Activated CD8-positive, alpha-beta T cell treated with anti-CD3 and anti-CD28 coated beads for 36 hours (primary cell): ENCODE results near the gene GALNT3. TPM values are rescaled to one million over a fixed set of nuclear protein-coding genes. Genes with fewer than 3 reads are reported as not detected.

Source experiments
- ATAC-seq: fragments of 200-7000 bp; cut with Tn5 transposase; one replicate; pipeline ENCODE4 v1.10.0; 2021; ENCODE audit warnings: mild to moderate bottlenecking, moderate library complexity
- CTCF ChIA-PET: fragments of 350-600 bp; sonication (Branson Sonifier 250); formaldehyde crosslinking; loops from one replicate; lab custom pipeline; 2021; ENCODE audit warnings: antibody characterized with exemption; lab: Charles Lee
- POLR2A ChIA-PET: fragments of 350-600 bp; sonication (Branson Sonifier 250); formaldehyde crosslinking; loops from one replicate; lab custom pipeline; 2021; ENCODE audit warnings: antibody characterized with exemption; lab: Charles Lee
- DNase-seq: peaks from one replicate; pipeline ENCODE4 v3.0.0-alpha.2; 2020
- H3K27ac Mint-ChIP-seq: one replicate; pipeline ENCODE4 v1.8.0; 2021; ENCODE audit warnings: mild to moderate bottlenecking, mixed read lengths
- H3K27me3 Mint-ChIP-seq: one replicate; pipeline ENCODE4 v1.8.0; 2021; ENCODE audit warnings: mixed read lengths
- H3K36me3 Mint-ChIP-seq: one replicate; pipeline ENCODE4 v1.8.0; 2021; ENCODE audit warnings: low read depth, mixed read lengths
- H3K4me1 Mint-ChIP-seq: one replicate; pipeline ENCODE4 v1.8.0; 2021; ENCODE audit warnings: low read depth, mixed read lengths
- H3K4me3 Mint-ChIP-seq: one replicate; pipeline ENCODE4 v1.8.0; 2021; ENCODE audit warnings: mild to moderate bottlenecking, moderate library complexity, mixed read lengths
- H3K9me3 Mint-ChIP-seq: one replicate; pipeline ENCODE4 v1.8.0; 2021; ENCODE audit warnings: mixed read lengths
- CTCF ChIP-seq: fragments of 200-600 bp; IDR thresholded peaks from one replicate; pipeline ENCODE4 v1.8.0; 2022; ENCODE audit warnings: antibody characterized with exemption, mild to moderate bottlenecking
- intact Hi-C: fragments of 100-400 bp; cut with micrococcal nuclease; formaldehyde crosslinking; loops from one replicate; pipeline ENCODE4 v1.10.0; 2022
- total RNA-seq, 2 experiments: library from RNA; stranded (reverse); gene quantifications; one replicate each; pipeline ENCODE4 v1.2.3, GENCODE V29; 2021

The GALNT3 gene
- total RNA-seq, 2 experiments from 2014 or later: 1.9 to 2.8 TPM

GRCh38 chr2:165810418-165810817, 16.4 kb upstream of the GALNT3 start:
- Mint-ChIP-seq H3K4me3 (no peak overlapping the region), H3K36me3 (no peaks in the 10 kb centered on the region), H3K9me3 (no peaks in the 10 kb centered on the region), H3K4me1 (no peaks in the 10 kb centered on the region), H3K27me3 (no peaks in the 10 kb centered on the region), H3K27ac (no peak overlapping the region)
- DNase-seq: no peak
- ATAC-seq: no peak
- POLR2A ChIA-PET: no interaction called here
- CTCF ChIA-PET: no interaction called here
- intact Hi-C loops: no loop called here
- TF ChIP-seq CTCF: no peak

GRCh38 chr2:165804719-165805118, 10.7 kb upstream of the GALNT3 start:
- no peaks in the 10 kb centered on the region for H3K4me1 Mint-ChIP-seq
- no peak overlapping the region for H3K4me3 Mint-ChIP-seq
- H3K36me3 Mint-ChIP-seq: no peaks in the 10 kb centered on the region
- DNase-seq (no peak), ATAC-seq (no peak)
- no peaks in the 10 kb centered on the region for H3K27me3 Mint-ChIP-seq
- H3K27ac Mint-ChIP-seq: no peak overlapping the region
- CTCF ChIA-PET: no interaction called here
- POLR2A ChIA-PET: no interaction called here
- intact Hi-C loops: no loop called here
- no peak for TF ChIP-seq CTCF
- no peaks in the 10 kb centered on the region for H3K9me3 Mint-ChIP-seq

GRCh38 chr2:165803123-165803760, 9.2 kb upstream of the GALNT3 start:
- H3K27ac Mint-ChIP-seq: no peak overlapping the region
- H3K27me3 Mint-ChIP-seq: no peaks in the 10 kb centered on the region
- no peaks in the 10 kb centered on the region for H3K4me1 Mint-ChIP-seq
- H3K36me3 Mint-ChIP-seq: no peaks in the 10 kb centered on the region
- ATAC-seq (no peak), DNase-seq (no peak)
- no peaks in the 10 kb centered on the region for H3K9me3 Mint-ChIP-seq
- intact Hi-C loops: no loop called here
- H3K4me3 Mint-ChIP-seq: no peak overlapping the region
- ChIA-PET POLR2A (no interaction called here), CTCF (interaction anchor here (0.7 to 0.9 kb wide), 2 partner anchors 32 to 325 kb away, joined by 3 read pairs; partner anchors contain the start of gene SCN1A)
- TF ChIP-seq CTCF: no peak

- H3K27me3 Mint-ChIP-seq: peaks cover 8% of the 10 kb centered on the region
- no peaks in the 10 kb centered on the region for H3K4me1 Mint-ChIP-seq
- DNase-seq (no peak), ATAC-seq (no peak)
- CTCF ChIA-PET: no interaction called here
- no peaks in the 10 kb centered on the region for H3K36me3 Mint-ChIP-seq
- H3K9me3 Mint-ChIP-seq: no peaks in the 10 kb centered on the region
- H3K4me3 Mint-ChIP-seq: no peak overlapping the region
- H3K27ac Mint-ChIP-seq: no peak overlapping the region
- no peak for TF ChIP-seq CTCF
- POLR2A ChIA-PET: no interaction called here
- intact Hi-C loops: no loop called here
Observed at GRCh38 chr2:165801176-165801575, 7.1 kb upstream of the GALNT3 start.

GRCh38 chr2:165796819-165797530, 2.9 kb upstream of the GALNT3 start:
- POLR2A ChIA-PET: interaction anchor here (0.5 kb wide), 1 partner anchor 404 kb away, joined by 4 read pairs; no protein-coding TSS in a partner anchor
- DNase-seq (no peak), ATAC-seq (no peak)
- H3K4me1 Mint-ChIP-seq: peaks cover 11% of the 10 kb centered on the region
- TF ChIP-seq CTCF: no peak
- intact Hi-C loops: no loop called here
- H3K4me3 Mint-ChIP-seq: no peak overlapping the region
- H3K27me3 Mint-ChIP-seq: peaks cover 22% of the 10 kb centered on the region
- H3K27ac Mint-ChIP-seq: no peak overlapping the region
- CTCF ChIA-PET: interaction anchor here (0.6 kb wide), 1 partner anchor 53 kb away, joined by 3 read pairs; no protein-coding TSS in a partner anchor
- H3K9me3 Mint-ChIP-seq: no peaks in the 10 kb centered on the region
- peaks cover 2% of the 10 kb centered on the region for H3K36me3 Mint-ChIP-seq
